HEK293T (cell line): ENCODE data around the gene CPT1B.

ENCODE experiments used
- CTCF ChIA-PET: fragments of 350-600 bp; formaldehyde crosslinking; extraction: SDS; loops from one replicate; lab custom pipeline; 2021; ENCODE audit warnings: antibody characterized with exemption, inconsistent platforms; lab: Yijun Ruan, JAX
- POLR2A ChIA-PET: fragments of 350-600 bp; formaldehyde crosslinking; extraction: SDS; loops from one replicate; lab custom pipeline; 2020; ENCODE audit warnings: antibody characterized with exemption, inconsistent platforms; lab: Yijun Ruan, JAX
- DNase-seq: peaks from one replicate; pipeline ENCODE4 v3.0.0; 2012; ENCODE audit warnings: mixed read lengths; ENCODE audit errors: extremely low spot score
- ARNT ChIP-seq: fragments of 450-650 bp; IDR thresholded peaks from 2 replicates; pipeline ENCODE4 v1.6.1; 2017; ENCODE audit warnings: mild to moderate bottlenecking
- BHLHE40 ChIP-seq: fragments of 450-650 bp; IDR thresholded peaks from 2 replicates; pipeline ENCODE4 v1.6.1; 2016; ENCODE audit warnings: mild to moderate bottlenecking, moderate library complexity, borderline replicate concordance
- CTBP1 ChIP-seq: fragments of 450-650 bp; IDR thresholded peaks from 2 replicates; pipeline ENCODE4 v1.6.1; 2016; ENCODE audit warnings: borderline replicate concordance
- ELF4 ChIP-seq: fragments of 450-650 bp; IDR thresholded peaks from 2 replicates; pipeline ENCODE4 v1.6.1; 2017; ENCODE audit warnings: antibody characterized with exemption
- FOXA1 ChIP-seq: fragments of 450-650 bp; IDR thresholded peaks from 2 replicates; pipeline ENCODE4 v1.6.1; 2016; ENCODE audit warnings: mild to moderate bottlenecking
- FOXK2 ChIP-seq: fragments of 450-650 bp; IDR thresholded peaks from 2 replicates; pipeline ENCODE4 v1.6.1; 2016; ENCODE audit warnings: mild to moderate bottlenecking
- FOXM1 ChIP-seq: fragments of 450-650 bp; IDR thresholded peaks from 2 replicates; pipeline ENCODE4 v1.6.1; 2017; ENCODE audit warnings: mild to moderate bottlenecking, borderline replicate concordance
- HDGF ChIP-seq: fragments of 450-650 bp; IDR thresholded peaks from 2 replicates; pipeline ENCODE4 v1.6.1; 2017; ENCODE audit warnings: antibody characterized with exemption, borderline replicate concordance
- L3MBTL2 ChIP-seq: fragments of 450-650 bp; conservative IDR thresholded peaks from 2 replicates; pipeline ENCODE4 v1.6.1; 2016; ENCODE audit warnings: mild to moderate bottlenecking
- LEF1 ChIP-seq: fragments of 450-650 bp; IDR thresholded peaks from 2 replicates; pipeline ENCODE4 v1.6.1; 2017; ENCODE audit warnings: mild to moderate bottlenecking, borderline replicate concordance
- NFRKB ChIP-seq: fragments of 450-650 bp; IDR thresholded peaks from 2 replicates; pipeline ENCODE4 v1.6.1; 2016; ENCODE audit warnings: mild to moderate bottlenecking, moderate library complexity
- PKNOX1 ChIP-seq: fragments of 450-650 bp; IDR thresholded peaks from 2 replicates; pipeline ENCODE4 v1.6.1; 2016
- SP1 ChIP-seq: fragments of 450-650 bp; IDR thresholded peaks from 2 replicates; pipeline ENCODE4 v1.6.1; 2017
- SUZ12 ChIP-seq: fragments of 450-650 bp; IDR thresholded peaks from 2 replicates; pipeline ENCODE4 v1.6.1; 2016; ENCODE audit warnings: mild to moderate bottlenecking
- TARDBP ChIP-seq: fragments of 450-650 bp; IDR thresholded peaks from 2 replicates; pipeline ENCODE4 v1.6.1; 2016
- ZNF384 ChIP-seq: fragments of 450-650 bp; IDR thresholded peaks from 2 replicates; pipeline ENCODE4 v1.6.1; 2016

The CPT1B gene

GRCh38 chr22:50584106-50585096 is 6.2 kb upstream of the CPT1B start:
- POLR2A ChIA-PET = interaction anchor here (1.0 kb wide), 1 partner anchor 8 kb away, joined by 4 read pairs; no protein-coding TSS in a partner anchor
- CTCF ChIA-PET = interaction anchor here (0.7 to 1.0 kb wide), 2 partner anchors 36 to 311 kb away, joined by 3 to 7 read pairs; no protein-coding TSS in a partner anchor
- TF ChIP-seq FOXA1 (no peak), TARDBP (no peak), FOXM1 (no peak), SUZ12 (no peak), SP1 (no peak), L3MBTL2 (no peak), ZNF384 (no peak)
- DNase-seq = no peak

GRCh38 chr22:50583294-50583861 is 5.2 kb upstream of the CPT1B start:
- TF ChIP-seq SP1 (no peak), SUZ12 (no peak)
- DNase-seq = no peak
- ChIA-PET POLR2A (interaction anchor here (0.6 to 3.0 kb wide), 14 partner anchors 7 to 59 kb away, joined by 3 to 16 read pairs (median 4); partner anchors contain the start of genes ARSA, MAPK8IP2, SCO2 and SYCE3), CTCF (interaction anchor here (0.7 to 1.0 kb wide), 2 partner anchors 56 to 310 kb away, joined by 3 to 7 read pairs; no protein-coding TSS in a partner anchor)

- TF ChIP-seq L3MBTL2 (peak; percentile 55), ELF4 (peak; percentile 25), FOXM1 (no peak)
- DNase-seq = peak; percentile 100
- ChIA-PET CTCF (interaction anchor here (1.0 kb wide), 1 partner anchor 55 kb away, joined by 3 read pairs; no protein-coding TSS in a partner anchor), POLR2A (interaction anchor here (0.6 to 3.0 kb wide), 17 partner anchors 8 to 75 kb away, joined by 3 to 16 read pairs (median 4); partner anchors contain the start of genes ARSA, LMF2, MAPK8IP2 and NCAPH2)
These were observed 4.5 kb upstream of the CPT1B start, which contains the start of gene CHKB for GRCh38 chr22:50582493-50583293. Gene CHKB (minus strand): TSS chr22:50582849. CDS start chr22:50582781, 68 bp downstream.

- TF ChIP-seq L3MBTL2 = peak; percentile 61; the same call in 1 of the 2 replicates
- no peak for TF ChIP-seq TARDBP
- TF ChIP-seq FOXK2 = no peak
- no peak for TF ChIP-seq FOXA1
- POLR2A ChIA-PET = interaction anchor here (1.0 to 3.0 kb wide), 14 partner anchors 10 to 74 kb away, joined by 3 to 16 read pairs (median 5); partner anchors contain the start of genes ARSA, LMF2, NCAPH2 and SCO2
- CTCF ChIA-PET = no interaction called here
- DNase-seq = peak; percentile 28
These were observed 3.8 kb upstream of the CPT1B start for GRCh38 chr22:50581950-50582492.

- no peak for TF ChIP-seq FOXA1
- no peak for TF ChIP-seq SP1
- no peak for TF ChIP-seq FOXM1
- TF ChIP-seq PKNOX1 = no peak
- TF ChIP-seq ELF4 = no peak
- no peak for TF ChIP-seq NFRKB
- TF ChIP-seq LEF1 = no peak
- no peak for TF ChIP-seq ZNF384
- TF ChIP-seq FOXK2 = no peak
- TF ChIP-seq SUZ12 = no peak
- TF ChIP-seq HDGF = no peak
- TF ChIP-seq BHLHE40 = no peak
- TF ChIP-seq L3MBTL2 = no peak
- no peak for TF ChIP-seq TARDBP
- TF ChIP-seq CTBP1 = no peak
- no peak for TF ChIP-seq ARNT
- POLR2A ChIA-PET = interaction anchor here (1.0 to 3.0 kb wide), 8 partner anchors 9 to 55 kb away, joined by 3 to 16 read pairs (median 4); partner anchors contain the start of gene SYCE3
- CTCF ChIA-PET = no interaction called here
- no peak for DNase-seq
These were observed 3.1 kb upstream of the CPT1B start for GRCh38 chr22:50581031-50581949.

- no peak for TF ChIP-seq FOXA1
- TF ChIP-seq SP1 = no peak
- TF ChIP-seq HDGF = no peak
- no peak for TF ChIP-seq L3MBTL2
- POLR2A ChIA-PET = interaction anchor here (1.2 kb wide), 2 partner anchors 17 to 54 kb away, joined by 3 to 4 read pairs; no protein-coding TSS in a partner anchor
- DNase-seq = no peak
- CTCF ChIA-PET = no interaction called here
These were observed 1.5 kb upstream of the CPT1B start for GRCh38 chr22:50579752-50580151.
